SIG-M5 treated with dmso at 0.1 percent for 504 hours (cell line): ENCODE data around the gene GPT2.

Experiments
- DNase-seq: peaks from one replicate; lab custom pipeline; 2025; ENCODE audit not compliant: unreplicated experiment; lab: John Stamatoyannopoulos, UW

Gene GPT2

DNA sequence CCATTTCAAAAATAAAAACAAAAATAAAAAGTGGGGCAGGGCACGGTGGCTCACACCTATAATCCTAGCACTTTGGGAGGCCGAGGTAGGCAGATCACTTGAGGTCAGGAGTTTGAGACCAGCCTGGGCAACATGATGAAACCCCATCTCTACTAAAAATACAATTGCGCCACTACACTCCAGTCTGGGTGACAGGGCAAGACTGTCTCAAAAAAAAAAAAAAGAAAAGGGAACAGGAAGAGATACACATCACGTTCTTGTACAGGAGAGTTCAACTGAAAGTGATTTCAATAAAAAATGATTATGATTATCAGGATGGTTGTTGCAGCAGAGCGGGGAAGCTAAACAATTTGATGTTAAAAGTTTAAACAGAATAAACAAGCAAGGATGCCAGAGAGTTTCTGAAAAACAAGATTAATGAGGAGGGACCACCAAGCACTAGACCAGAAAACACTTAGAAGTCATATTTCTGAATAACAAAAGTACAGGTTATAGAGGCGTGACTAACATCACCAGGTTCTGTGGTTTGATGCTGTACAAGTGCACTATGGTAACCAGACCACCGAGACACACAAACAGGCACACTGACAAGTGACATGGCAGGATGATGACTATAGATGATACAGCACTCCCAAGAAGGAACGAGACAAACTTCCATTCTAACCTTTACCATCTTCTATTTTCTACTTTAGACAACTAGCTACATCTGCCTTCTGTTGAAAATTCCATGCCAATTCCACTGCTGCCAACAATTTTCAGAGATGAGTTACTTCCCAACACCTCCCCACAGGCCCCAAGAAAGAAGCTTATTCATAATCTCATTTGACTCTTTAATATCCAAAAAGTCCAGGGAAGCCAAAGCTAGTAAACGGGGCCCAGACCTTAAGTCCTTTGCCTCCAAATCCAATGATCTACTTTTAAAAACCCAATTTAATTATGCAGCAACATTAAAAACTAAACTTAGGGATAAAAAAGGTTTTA lies 77.5 kb downstream of the GPT2 start:
- DNase-seq, result peak; percentile 70

DNA sequence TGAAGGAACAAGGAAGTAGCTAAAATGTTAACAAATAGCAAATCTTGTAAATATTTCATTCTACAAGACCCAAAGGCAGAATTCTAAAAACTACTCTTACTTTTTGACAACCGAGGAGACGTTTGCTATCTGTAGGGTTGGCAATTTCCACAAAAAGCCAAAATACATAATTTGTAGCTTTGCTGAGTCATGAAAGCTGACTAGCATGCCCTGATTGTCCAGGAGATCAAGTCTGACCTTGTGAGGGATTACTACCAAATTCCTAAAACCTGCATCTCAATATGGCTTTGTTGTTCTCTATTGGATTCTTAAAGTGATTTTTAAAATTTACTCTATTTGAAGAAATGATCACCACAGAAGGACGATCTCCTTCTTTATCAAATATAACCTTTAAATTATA lies 78.5 kb downstream of the GPT2 start:
- DNase-seq, result no peak

DNA sequence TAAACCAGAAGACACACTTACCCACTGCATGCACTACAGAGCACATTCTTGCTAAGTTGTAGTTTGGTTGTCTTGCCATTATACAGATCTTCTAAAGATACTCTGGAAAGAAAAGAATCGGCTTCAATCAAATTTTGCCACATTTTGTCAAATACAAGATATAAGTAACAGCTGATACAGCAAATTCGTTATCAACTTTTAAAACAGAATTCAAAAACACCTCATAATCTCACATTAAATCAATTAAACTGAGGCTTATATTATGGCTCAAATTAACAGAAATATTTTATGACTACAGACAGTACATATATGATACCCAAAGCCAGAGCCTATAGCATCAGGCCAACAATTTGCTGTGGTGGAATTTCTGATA lies 83.9 kb downstream of the GPT2 start:
- DNase-seq, result no peak

DNA sequence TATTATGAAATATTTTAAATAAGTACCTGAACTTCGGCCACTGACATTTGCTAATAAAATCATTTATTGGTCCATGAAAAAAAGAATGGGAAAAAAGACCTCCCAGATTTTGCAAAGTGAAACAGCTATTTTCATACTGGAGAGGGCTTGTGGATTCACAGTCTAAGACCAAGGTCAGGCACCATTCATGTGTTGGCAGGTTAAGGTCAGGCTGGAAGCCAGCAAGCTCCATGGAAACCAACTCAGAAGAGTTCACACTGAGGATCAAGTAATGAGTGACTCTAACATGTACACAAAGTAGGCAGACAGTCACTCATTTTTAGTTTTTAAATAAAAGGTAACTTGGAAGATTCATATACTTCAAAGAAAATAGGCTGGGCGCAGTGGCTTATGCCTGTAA lies 85.9 kb downstream of the GPT2 start:
- no peak for DNase-seq

DNA sequence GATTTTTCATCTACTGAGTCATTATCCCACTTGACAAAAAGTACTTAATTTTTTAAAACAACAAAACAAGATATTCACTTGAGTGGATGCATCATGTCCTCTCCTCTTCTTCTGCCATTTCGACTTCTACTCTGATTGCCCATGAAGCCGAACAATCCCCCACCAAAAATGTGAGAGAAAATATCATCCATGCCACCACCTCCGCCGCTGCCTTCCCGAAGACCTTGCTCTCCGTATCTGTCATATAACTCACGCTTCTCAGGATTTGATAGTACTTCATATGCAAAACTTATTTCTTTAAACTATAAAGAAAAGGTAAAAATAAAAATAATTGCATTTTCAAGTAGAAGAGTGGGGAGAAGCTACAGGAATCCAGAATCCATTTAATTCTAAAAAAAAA lies 87.1 kb downstream of the GPT2 start:
- DNase-seq, result no peak

DNA sequence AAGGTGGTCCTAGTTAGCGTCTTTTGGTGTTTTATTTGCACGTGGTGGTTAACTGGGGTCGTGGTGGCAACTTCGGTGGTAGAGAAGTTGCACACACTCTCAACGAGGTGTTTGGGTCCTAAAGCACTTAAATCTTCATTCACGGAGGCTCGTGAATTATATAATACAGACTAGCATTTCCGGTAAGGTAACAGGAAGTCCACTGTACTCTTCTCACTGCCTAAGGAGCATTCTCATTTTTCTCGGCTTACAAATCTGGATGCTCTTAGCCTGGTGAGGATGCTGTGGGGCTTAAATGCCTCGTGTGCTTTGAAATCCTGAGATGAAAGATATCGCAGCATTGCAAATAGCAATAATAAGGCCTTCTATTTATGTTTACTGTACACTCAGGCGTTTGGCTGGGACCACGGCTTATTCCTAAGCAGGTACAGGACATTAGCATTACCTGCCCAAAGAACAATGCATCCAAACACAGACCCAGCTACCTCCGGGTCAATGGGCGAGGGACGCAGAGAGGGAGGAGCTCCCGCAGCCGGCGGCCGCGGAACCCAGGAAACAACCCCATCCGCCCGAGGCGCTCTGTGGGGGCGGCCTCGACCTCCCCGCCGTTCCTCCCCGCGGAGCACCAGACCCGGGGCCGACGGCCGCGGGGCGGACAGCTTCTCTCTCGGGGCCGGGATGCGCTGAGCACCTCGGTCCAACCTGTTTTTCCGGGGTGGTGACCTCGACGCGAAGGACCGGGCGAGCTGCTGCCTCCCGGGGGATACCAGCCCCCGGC lies 88.5 kb downstream of the GPT2 start:
- DNase-seq, result peak; percentile 41

- DNase-seq, result peak; percentile 81
Measured at GRCh38 chr16:46973207-46973995, 89.2 kb downstream of the GPT2 start, which contains the start of gene DNAJA2. DNAJA2 (minus strand) TSS chr16:46973674; CDS start chr16:46973572, 102 bp downstream.

DNA sequence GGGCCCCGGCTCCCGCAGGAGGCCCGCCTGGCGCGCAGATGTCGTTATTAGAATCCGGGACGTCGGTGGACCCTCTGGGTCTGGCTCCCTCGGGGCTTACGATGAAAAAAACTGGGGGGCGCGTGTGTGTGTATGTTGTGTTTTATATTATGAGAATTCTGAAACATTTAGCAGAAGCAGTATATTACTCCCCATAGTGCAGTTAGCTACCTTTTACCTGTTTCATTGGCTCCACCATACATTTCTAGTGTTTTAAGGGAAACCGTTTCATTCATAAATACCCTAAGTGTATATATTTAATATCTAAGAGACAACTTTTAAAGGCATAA lies 89.8 kb downstream of the GPT2 start:
- no peak for DNase-seq

DNA sequence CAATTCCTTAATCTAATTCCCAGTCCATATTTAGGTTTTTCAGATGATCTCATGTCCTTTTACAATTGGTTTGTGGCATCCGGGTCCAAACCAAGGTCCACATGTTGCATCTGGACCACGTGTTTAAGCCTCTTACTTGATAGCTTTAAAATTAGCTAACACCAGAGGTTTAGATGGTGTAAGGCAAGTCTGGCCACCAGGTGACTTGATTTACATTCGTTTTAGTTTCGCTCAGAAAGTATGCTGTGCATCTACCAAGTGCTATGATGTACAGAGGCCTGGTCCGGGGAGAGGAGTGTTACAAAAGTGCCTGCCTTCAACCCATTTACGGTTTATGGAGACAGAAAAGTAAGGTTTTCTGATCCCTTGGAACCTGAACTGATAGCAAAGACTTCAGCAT lies 90.2 kb downstream of the GPT2 start:
- DNase-seq, result peak; percentile 8

- no peak for DNase-seq
Measured at GRCh38 chr16:46975165-46975564, 91.0 kb downstream of the GPT2 start.

GRCh38 chr16:46975908-46976470 lies 91.8 kb downstream of the GPT2 start:
- no peak for DNase-seq

- DNase-seq, result no peak
Measured at GRCh38 chr16:46976550-46976949, 92.4 kb downstream of the GPT2 start.
